GM12891 (cell line): Measurements from ENCODE around the gene CTSL.

Source experiments
- POLR2A ChIP-seq: IDR thresholded peaks from 2 replicates; pipeline ENCODE4 v1.6.1; 2011; ENCODE audit warnings: low read depth, low read length, control low read depth
- POLR2AphosphoS5 ChIP-seq: IDR thresholded peaks from 2 replicates; pipeline ENCODE4 v1.6.1; 2011; ENCODE audit warnings: low read depth, low read length, control low read depth
- POU2F2 ChIP-seq: IDR thresholded peaks from 2 replicates; pipeline ENCODE4 v1.6.1; 2011; ENCODE audit warnings: low read depth, mild to moderate bottlenecking, control low read depth, low read length, moderate library complexity

- TF ChIP-seq POU2F2 (no peak), POLR2AphosphoS5 (no peak), POLR2A (no peak)
Observed at GRCh38 chr9:87753313-87753712, 27.4 kb downstream of the CTSL start.
